Testis (tissue), 2 donors: Measurements from ENCODE around the gene ESR1.

Experiments
- POLR2A ChIP-seq: fragments of 450-650 bp; IDR thresholded peaks from one replicate; pipeline ENCODE4 v1.6.1; 2017; ENCODE audit warnings: antibody characterized with exemption, mild to moderate bottlenecking, moderate library complexity
- TF ChIP-seq, protein P1 (sequence below), 3 experiments: fragments of 450-650 bp in 2 of 3; fragments of 200-600 bp in 1 of 3; sonication (generic) in 1 of 3; IDR thresholded peaks; one replicate each; pipeline ENCODE4 v1.5.1; 2016 to 2019; ENCODE audit warnings: antibody characterized with exemption in 3 of 3, mild to moderate bottlenecking in 2 of 3, moderate library complexity in 1 of 3

DNA sequence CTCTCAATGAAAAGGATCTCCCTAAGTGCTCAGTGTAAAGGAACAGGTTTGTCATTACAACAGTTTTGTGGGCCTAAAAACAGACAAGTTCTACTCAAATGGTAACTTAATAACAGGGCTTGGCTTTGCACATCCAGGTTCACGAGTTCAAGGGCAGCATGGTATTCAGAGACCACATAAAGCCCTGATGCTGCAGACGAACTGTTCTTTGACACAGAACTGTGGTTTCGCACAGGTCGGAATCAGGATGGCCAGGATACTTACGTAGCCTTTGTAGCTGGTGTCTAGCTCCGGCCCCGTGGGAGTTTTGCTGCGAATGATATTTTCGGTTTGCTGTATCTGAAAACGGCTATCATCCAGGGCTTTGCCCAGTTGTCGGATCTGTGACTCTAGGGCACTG, 335.9 kb downstream of the ESR1 start:
- no peak for TF ChIP-seq POLR2A
- TF ChIP-seq, protein P1, sequence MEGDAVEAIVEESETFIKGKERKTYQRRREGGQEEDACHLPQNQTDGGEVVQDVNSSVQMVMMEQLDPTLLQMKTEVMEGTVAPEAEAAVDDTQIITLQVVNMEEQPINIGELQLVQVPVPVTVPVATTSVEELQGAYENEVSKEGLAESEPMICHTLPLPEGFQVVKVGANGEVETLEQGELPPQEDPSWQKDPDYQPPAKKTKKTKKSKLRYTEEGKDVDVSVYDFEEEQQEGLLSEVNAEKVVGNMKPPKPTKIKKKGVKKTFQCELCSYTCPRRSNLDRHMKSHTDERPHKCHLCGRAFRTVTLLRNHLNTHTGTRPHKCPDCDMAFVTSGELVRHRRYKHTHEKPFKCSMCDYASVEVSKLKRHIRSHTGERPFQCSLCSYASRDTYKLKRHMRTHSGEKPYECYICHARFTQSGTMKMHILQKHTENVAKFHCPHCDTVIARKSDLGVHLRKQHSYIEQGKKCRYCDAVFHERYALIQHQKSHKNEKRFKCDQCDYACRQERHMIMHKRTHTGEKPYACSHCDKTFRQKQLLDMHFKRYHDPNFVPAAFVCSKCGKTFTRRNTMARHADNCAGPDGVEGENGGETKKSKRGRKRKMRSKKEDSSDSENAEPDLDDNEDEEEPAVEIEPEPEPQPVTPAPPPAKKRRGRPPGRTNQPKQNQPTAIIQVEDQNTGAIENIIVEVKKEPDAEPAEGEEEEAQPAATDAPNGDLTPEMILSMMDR (IDR thresholded peaks at IDR 0.05) = no peak
